Keratinocyte (primary cell): ENCODE measurements around the gene LDLRAP1. TPM values are rescaled to one million over a fixed set of nuclear protein-coding genes. Genes with fewer than 3 reads are reported as not detected.
A peak's percentile ranks its signal among the peaks of the same experiment; 100 is the strongest.

Experiments used
- DNase-seq: peaks from one replicate; pipeline ENCODE4 v3.0.0-alpha.2; 2011; ENCODE audit warnings: low read depth, missing footprints, low spot score
- FAIRE-seq: peaks from 2 replicates; lab custom pipeline; 2011; peaks lifted over from hg19 to GRCh38; lab: Jason Lieb, UNC
- H2AFZ ChIP-seq: 2 replicates; pipeline ENCODE4 v1.6.0; 2012; ENCODE audit warnings: low read length, control low read depth, inconsistent platforms; ENCODE audit not compliant: control insufficient read depth
- H3K27ac ChIP-seq: 2 replicates; pipeline ENCODE4 v1.5.1; 2011; ENCODE audit warnings: low read length; ENCODE audit not compliant: control insufficient read depth, insufficient read depth
- H3K27me3 ChIP-seq: 3 replicates; pipeline ENCODE4 v1.6.0; 2011; ENCODE audit warnings: low read length; ENCODE audit not compliant: control insufficient read depth, insufficient read depth; ENCODE audit errors: extremely low read depth
- H3K36me3 ChIP-seq, 2 experiments: 2 replicates in 1 of 2; 3 replicates in 1 of 2; pipeline ENCODE4 v1.5.1; 2011; ENCODE audit warnings: low read length in 2 of 2, mild to moderate bottlenecking in 1 of 2; ENCODE audit not compliant: control insufficient read depth in 2 of 2, insufficient read depth in 2 of 2; ENCODE audit errors: extremely low read depth in 1 of 2
- H3K4me1 ChIP-seq: 3 replicates; pipeline ENCODE4 v1.5.1; 2011; ENCODE audit warnings: low read length; ENCODE audit not compliant: control insufficient read depth, insufficient read depth; ENCODE audit errors: extremely low read depth
- H3K4me2 ChIP-seq: 3 replicates; pipeline ENCODE4 v1.6.0; 2011; ENCODE audit warnings: low read depth, low read length; ENCODE audit not compliant: control insufficient read depth, insufficient read depth; ENCODE audit errors: extremely low read depth
- H3K4me3 ChIP-seq, 3 experiments: fragments of 200-600 bp in 1 of 3; sonication (generic) in 1 of 3; 2 replicates in 2 of 3; 3 replicates in 1 of 3; pipeline ENCODE4 v1.5.1; 2011 to 2016; ENCODE audit warnings: low read length in 3 of 3, mild to moderate bottlenecking in 3 of 3, control low read depth in 2 of 3, inconsistent platforms in 1 of 3, low read depth in 1 of 3, mixed read lengths in 1 of 3, mixed run types in 1 of 3, moderate library complexity in 1 of 3; ENCODE audit not compliant: control insufficient read depth in 2 of 3, insufficient read depth in 2 of 3; ENCODE audit errors: extremely low read depth in 1 of 3
- H3K79me2 ChIP-seq: 2 replicates; pipeline ENCODE4 v1.6.0; 2012; ENCODE audit warnings: low read length; ENCODE audit not compliant: control insufficient read depth, insufficient read depth
- H3K9ac ChIP-seq: 3 replicates; pipeline ENCODE4 v1.6.0; 2011; ENCODE audit warnings: low read length; ENCODE audit not compliant: control insufficient read depth, insufficient read depth; ENCODE audit errors: extremely low read depth
- H3K9me1 ChIP-seq: 3 replicates; pipeline ENCODE4 v1.6.0; 2011; ENCODE audit warnings: low read length; ENCODE audit not compliant: control insufficient read depth, insufficient read depth; ENCODE audit errors: extremely low read depth
- H3K9me3 ChIP-seq: 2 replicates; pipeline ENCODE4 v1.5.1; 2012; ENCODE audit warnings: low read depth, low read length; ENCODE audit not compliant: control insufficient read depth
- H4K20me1 ChIP-seq: 3 replicates; pipeline ENCODE4 v1.6.0; 2011; ENCODE audit warnings: low read length; ENCODE audit not compliant: control insufficient read depth, insufficient read depth; ENCODE audit errors: extremely low read depth
- CTCF ChIP-seq, 3 experiments: IDR thresholded peaks in 1 of 3; conservative IDR thresholded peaks in 1 of 3; optimal IDR thresholded peaks in 1 of 3; 2 replicates in 2 of 3; 3 replicates in 1 of 3; pipeline versions ENCODE3 to v1.5.1; 2011; ENCODE audit warnings: low read length in 3 of 3, mild to moderate bottlenecking in 3 of 3, moderate library complexity in 2 of 3, control low read depth in 1 of 3, inconsistent platforms in 1 of 3; ENCODE audit not compliant: insufficient read depth in 2 of 3; ENCODE audit errors: extremely low read depth in 1 of 3
- EZH2 ChIP-seq: IDR thresholded peaks from one replicate; pipeline ENCODE4 v1.6.1; 2012; ENCODE audit warnings: inconsistent platforms, mild to moderate bottlenecking, low read length, moderate library complexity
- dilution Hi-C: fragments of 300-500 bp; cut with MboI; formaldehyde crosslinking; loops from one replicate; pipeline ENCODE4 v1.7.0; 2020; ENCODE audit warnings: low sequenced_read_pairs; ENCODE audit not compliant: extremely low pct_ligation_motif_present
- polyA plus RNA-seq, 5 experiments: library from polyadenylated mRNA; depleted of rRNA in 3 of 5; stranded (reverse) in 3 of 5; stranded (forward) in 1 of 5; unstranded in 1 of 5; fragments of >200 nt; gene quantifications; 1 replicate in 1 of 5; 2 replicates in 3 of 5; 3 replicates in 1 of 5; pipeline versions ENCODE4 v1.2.1 to v1.2.3, GENCODE V29; 2011 to 2012; ENCODE audit warnings: missing spikeins in 2 of 5, low read depth in 1 of 5, low replicate concordance in 1 of 5

Gene LDLRAP1
- polyA plus RNA-seq, 1 donor (not counting 4 experiments of a cell fraction or from before 2014, with no cell fraction given) = 22.3 TPM

GRCh38 chr1:25519624-25520023, 23.8 kb upstream of the LDLRAP1 start:
- Histone ChIP-seq H3K9ac (no peak overlapping the region), H3K9me3 (no peaks in the 10 kb centered on the region), H3K4me3 (no peak overlapping the region), H3K4me2 (no peak overlapping the region), H3K79me2 (no peaks in the 10 kb centered on the region), H3K9me1 (no peaks in the 10 kb centered on the region), H3K4me1 (no peaks in the 10 kb centered on the region), H3K27me3 (peaks cover 2% of the 10 kb centered on the region), H3K36me3 (no peaks in the 10 kb centered on the region), H2AFZ (no peak overlapping the region), H4K20me1 (no peaks in the 10 kb centered on the region), H3K27ac (no peak overlapping the region)
- DNase-seq = no peak
- no peak for FAIRE-seq
- no peak for TF ChIP-seq EZH2
- no peak for TF ChIP-seq CTCF (optimal IDR thresholded peaks at IDR 0.05 in 1 of 3, IDR thresholded peaks at IDR 0.05 in 1 of 3, conservative IDR thresholded peaks at IDR 0.05 in 1 of 3; ENCODE audit: extremely low read depth in 1 of 3, insufficient read depth in 2 of 3, low read length in 3 of 3)
- dilution Hi-C loops = no loop called here

GRCh38 chr1:25520446-25521061, 22.9 kb upstream of the LDLRAP1 start:
- Histone ChIP-seq H3K9me3 (peaks cover 2% of the 10 kb centered on the region), H3K9ac (no peak overlapping the region), H3K27ac (no peak overlapping the region), H3K4me2 (no peak overlapping the region), H3K36me3 (no peaks in the 10 kb centered on the region), H3K4me3 (no peak overlapping the region), H3K9me1 (no peaks in the 10 kb centered on the region), H3K79me2 (no peaks in the 10 kb centered on the region), H3K27me3 (peaks cover 5% of the 10 kb centered on the region), H3K4me1 (no peaks in the 10 kb centered on the region), H4K20me1 (no peaks in the 10 kb centered on the region), H2AFZ (no peak overlapping the region)
- FAIRE-seq (peak; percentile 26), DNase-seq (no peak)
- TF ChIP-seq EZH2 (no peak), CTCF (optimal IDR thresholded peaks at IDR 0.05 in 1 of 3, IDR thresholded peaks at IDR 0.05 in 1 of 3, conservative IDR thresholded peaks at IDR 0.05 in 1 of 3; ENCODE audit: extremely low read depth in 1 of 3, insufficient read depth in 2 of 3, low read length in 3 of 3) (peak; percentile 66 to 70 (median 69))
- dilution Hi-C loops = no loop called here
